Cardiac septum (tissue), 1 donor: Measurements from ENCODE around the gene VWA7. TPM values are rescaled to one million over a fixed set of nuclear protein-coding genes. Genes with fewer than 3 reads are reported as not detected.
A peak's percentile ranks its signal among the peaks of the same experiment; 100 is the strongest.
"Not testable (repeated sequence)": the region's sequence is repeated elsewhere in the genome, so short reads cannot be mapped to it uniquely, and the experiment has no call there.

Experiments used
- DNase-seq: peaks from one replicate; pipeline ENCODE4 v3.0.0-alpha.2; 2020; ENCODE audit warnings: low spot score
- intact Hi-C: fragments of 100-400 bp; cut with DNase I; formaldehyde crosslinking; loops from one replicate; pipeline ENCODE4 v1.14.0; 2022
- long read RNA-seq: library from polyadenylated mRNA; unstranded; transcript quantifications from one replicate; pipeline ENCODE4 v2.0.0, GENCODE V29; 2021
- total RNA-seq: library from RNA; stranded (reverse); fragmentation: NEBNext Ultra II Directional; extraction: Animal tissue kit (Norgen Biotek cat#: 25700); gene quantifications from one replicate; pipeline ENCODE4 v1.2.1, GENCODE V29; 2021
- donor health status: DM: no; HTN: no; CAD: no.

The VWA7 gene
- total RNA-seq, result 21.5 TPM
- long read RNA-seq, partial matches to known transcripts, result 1 of 4 reads
- long read RNA-seq, other reads (novel, unspliced or antisense), result 3 of 4 reads

- intact Hi-C loops, result no loop called here
- peak; percentile 86 for DNase-seq
Measured at GRCh38 chr6:31776989-31777666, at the start of gene VWA7. Gene VWA7 (minus strand): TSS chr6:31777328. CDS start chr6:31776779, 549 bp downstream.

GRCh38 chr6:31826793-31827285 lies 49.7 kb upstream of the VWA7 start:
- DNase-seq, result peak; percentile 90
- intact Hi-C loops, result no loop called here

- DNase-seq, result no peak
- intact Hi-C loops, result no loop called here
Measured at GRCh38 chr6:31825553-31825952, 48.4 kb upstream of the VWA7 start.

- intact Hi-C loops, DNase-seq: not testable (repeated sequence)
Measured at GRCh38 chr6:31823592-31824196, 46.6 kb upstream of the VWA7 start.

- peak; percentile 94 for DNase-seq
- intact Hi-C loops, result no loop called here
Measured at GRCh38 chr6:31822036-31822821, 45.1 kb upstream of the VWA7 start.

- intact Hi-C loops, result no loop called here
- peak; percentile 85 for DNase-seq
Measured at GRCh38 chr6:31821301-31822035, 44.3 kb upstream of the VWA7 start.

GRCh38 chr6:31820399-31820798 lies 43.3 kb upstream of the VWA7 start:
- not testable (repeated sequence) for DNase-seq

GRCh38 chr6:31819871-31820299 lies 42.8 kb upstream of the VWA7 start:
- intact Hi-C loops, result no loop called here

More at GRCh38 chr6:31820399-31820798, 43.3 kb upstream of the VWA7 start:
- intact Hi-C loops, result not testable (repeated sequence)

GRCh38 chr6:31817929-31818511 lies 40.9 kb upstream of the VWA7 start:
- intact Hi-C loops, result not testable (repeated sequence)
- peak; percentile 63 for DNase-seq

More at GRCh38 chr6:31819871-31820299, 42.8 kb upstream of the VWA7 start:
- no peak for DNase-seq

- intact Hi-C loops, result not testable (repeated sequence)
- DNase-seq, result peak; percentile 73
Measured at GRCh38 chr6:31817133-31817928, 40.2 kb upstream of the VWA7 start.

- peak; percentile 98 for DNase-seq
- intact Hi-C loops, result no loop called here
Measured at GRCh38 chr6:31815025-31815838, 38.1 kb upstream of the VWA7 start, which contains the start of the genes HSPA1A and HSPA1L. Gene HSPA1A (plus strand): TSS chr6:31815543. CDS start chr6:31815757, 214 bp downstream. Gene HSPA1L (minus strand): TSS chr6:31815283. CDS start chr6:31811972, 3,311 bp downstream.

- intact Hi-C loops, result no loop called here
Measured at GRCh38 chr6:31814677-31815024, 37.5 kb upstream of the VWA7 start.

GRCh38 chr6:31813465-31813849 lies 36.3 kb upstream of the VWA7 start:
- intact Hi-C loops, result no loop called here
- peak; percentile 74 for DNase-seq

More at GRCh38 chr6:31814677-31815024, 37.5 kb upstream of the VWA7 start:
- peak; percentile 97 for DNase-seq

GRCh38 chr6:31811645-31812044 lies 34.5 kb upstream of the VWA7 start:
- intact Hi-C loops, result no loop called here

GRCh38 chr6:31808599-31808998 lies 31.5 kb upstream of the VWA7 start:
- peak; percentile 29 for DNase-seq
- intact Hi-C loops, result not testable (repeated sequence)

More at GRCh38 chr6:31811645-31812044, 34.5 kb upstream of the VWA7 start:
- peak; percentile 27 for DNase-seq

- intact Hi-C loops, result no loop called here
- DNase-seq, result peak; percentile 99
Measured at GRCh38 chr6:31806470-31807272, 29.5 kb upstream of the VWA7 start, which contains the start of gene LSM2. Gene LSM2 (minus strand): TSS chr6:31806966. CDS start chr6:31806757, 209 bp downstream.
